PC-9 (cell line): Measurements from ENCODE around the gene RIMS4.

Experiments used
- CTCF ChIP-seq: fragments of 200-600 bp; sonication (generic); conservative IDR thresholded peaks from 2 replicates; pipeline ENCODE4 v1.6.1; 2017; ENCODE audit warnings: mixed run types, antibody characterized with exemption, mild to moderate bottlenecking, moderate library complexity
- EZH2 ChIP-seq: fragments of 200-600 bp; sonication (generic); IDR thresholded peaks from 2 replicates; pipeline ENCODE4 v1.8.0; 2017; ENCODE audit warnings: antibody characterized with exemption, low read depth

GRCh38 chr20:44765701-44766347, 44.5 kb downstream of the RIMS4 start:
- TF ChIP-seq EZH2: no peak
- no peak for TF ChIP-seq CTCF
